K562 treated with DMSO at 1 percent for 24 hours (cell line): ENCODE results near the gene GSTT2. TPM values are rescaled to one million over a fixed set of nuclear protein-coding genes. Genes with fewer than 3 reads are reported as not detected.

Source experiments
- total RNA-seq: library from RNA; unstranded; fragments of 300-600 nt; gene quantifications from 2 replicates; pipeline ENCODE4 v1.2.3, GENCODE V29; 2022; ENCODE audit warnings: low read depth; ENCODE audit not compliant: insufficient read depth

The GSTT2 gene
- not detected in 2 replicates for total RNA-seq

GRCh38 chr22:23979557-23980240 lies at the start of gene GSTT2:
GSTT2 (plus strand) TSS chr22:23980134.

GRCh38 chr22:23961084-23961771 lies 18.7 kb upstream of the GSTT2 start, which contains the start of gene GSTT2B:
GSTT2B (minus strand) TSS chr22:23961195; CDS start chr22:23961131, 64 bp downstream.

GRCh38 chr22:23966568-23966967 lies 13.4 kb upstream of the GSTT2 start, which contains the start of gene DDTL:
DDTL (plus strand) TSS chr22:23966888; CDS start chr22:23966915, 27 bp downstream.

GRCh38 chr22:23974345-23974744 lies 5.6 kb upstream of the GSTT2 start, which contains the start of gene DDT:
DDT (minus strand) TSS chr22:23974441; CDS start chr22:23974414, 27 bp downstream.

GRCh38 chr22:24005201-24005600 lies 25.3 kb downstream of the GSTT2 start, which contains the start of gene GSTT4:
GSTT4 (minus strand) TSS chr22:24005453; CDS start chr22:24005356, 97 bp downstream.

Other genes starting within 250 kb of the GSTT2 start
- 1.1 and 1.4 TPM in 2 replicates for gene ZNF70, start 229.0 kb upstream of the GSTT2 start, total RNA-seq
- 1.4 TPM in 1 of 2 replicates, not detected in the other for gene VPREB3, start 225.7 kb upstream of the GSTT2 start, total RNA-seq
- 0.17 TPM in 1 of 2 replicates, not detected in the other for gene C22orf15, start 217.1 kb upstream of the GSTT2 start, total RNA-seq
- gene CHCHD10, start 212.2 kb upstream of the GSTT2 start, total RNA-seq = 144 and 162 TPM in 2 replicates
- 1.7 and 2.3 TPM in 2 replicates for gene MMP11, start 207.3 kb upstream of the GSTT2 start, total RNA-seq
- 123 and 143 TPM in 2 replicates for gene SMARCB1, start 193.2 kb upstream of the GSTT2 start, total RNA-seq
- 1.4 and 2.5 TPM in 2 replicates for gene DERL3, start 141.1 kb upstream of the GSTT2 start, total RNA-seq
- gene SLC2A11, start 122.3 kb upstream of the GSTT2 start, total RNA-seq = 4.4 and 7.2 TPM in 2 replicates
- gene MIF, start 85.8 kb upstream of the GSTT2 start, total RNA-seq = 258 and 290 TPM in 2 replicates
- gene GSTT2B, start 18.9 kb upstream of the GSTT2 start, total RNA-seq = not detected in 2 replicates
- 0.65 and 1.3 TPM in 2 replicates for gene DDTL, start 13.2 kb upstream of the GSTT2 start, total RNA-seq
- gene DDT, start 5.7 kb upstream of the GSTT2 start, total RNA-seq = 82.3 and 114 TPM in 2 replicates
- gene GSTT4, start 25.3 kb downstream of the GSTT2 start, total RNA-seq = not detected in 2 replicates
- 55.3 and 57.4 TPM in 2 replicates for gene CABIN1, start 31.2 kb downstream of the GSTT2 start, total RNA-seq
- gene SUSD2, start 201.4 kb downstream of the GSTT2 start, total RNA-seq = 0.27 and 0.52 TPM in 2 replicates